HCT116 (cell line): ENCODE measurements around the gene EPGN. TPM values are rescaled to one million over a fixed set of nuclear protein-coding genes. Genes with fewer than 3 reads are reported as not detected.

Source experiments
- ATAC-seq: fragments of 200-7000 bp; cut with Tn5 transposase; 2 replicates; pipeline ENCODE4 v1.9.1; 2020; ENCODE audit warnings: mild to moderate bottlenecking, moderate library complexity
- BruUV-seq: library from RNA; stranded (reverse); fragments of 400-500 nt; replicated peaks from 2 replicates; lab custom pipeline; 2021; lab: Mats Ljungman, UMichigan
- CTCF ChIA-PET: fragments of 300-600 bp; sonication (Branson Sonifier 250); formaldehyde crosslinking; loops from one replicate; lab custom pipeline; 2021; ENCODE audit warnings: antibody characterized with exemption; lab: Charles Lee
- POLR2A ChIA-PET: fragments of 300-600, 350-600 bp; sonication (Branson Sonifier 250); formaldehyde crosslinking; loops from one replicate; lab custom pipeline; 2021; ENCODE audit warnings: antibody characterized with exemption; lab: Charles Lee
- RAD21 ChIA-PET, 2 experiments: fragments of 300-600 bp; sonication (Branson Sonifier 250); formaldehyde crosslinking; loops; one replicate each; lab custom pipeline; 2023; ENCODE audit warnings: low total read pairs in 2 of 2; ENCODE audit not compliant: uncharacterized antibody in 2 of 2, unreplicated experiment in 2 of 2, low non-redundant PET in 1 of 2; lab: Charles Lee
- DNase-seq: peaks from one replicate; pipeline ENCODE4 v3.0.0-alpha.2; 2010; ENCODE audit warnings: low read depth, low spot score
- H2AFZ ChIP-seq: fragments of 200-600 bp; shearing (Covaris generic), sonication (generic); 2 replicates; pipeline ENCODE4 v1.6.1; 2017; ENCODE audit warnings: low read depth, mixed run types, mixed read lengths, antibody characterized with exemption, low read length; ENCODE audit not compliant: poor library complexity, severe bottlenecking
- H3K27ac ChIP-seq: 2 replicates; pipeline ENCODE4 v1.5.1; 2012; ENCODE audit warnings: low read depth, low read length
- H3K27me3 ChIP-seq: fragments of 200-600 bp; sonication (generic); 2 replicates; pipeline ENCODE4 v1.6.1; 2016; ENCODE audit warnings: mixed run types, low read length, mixed read lengths; ENCODE audit not compliant: insufficient read depth
- H3K36me3 ChIP-seq, 2 experiments: fragments of 200-500 bp in 1 of 2; fragments of 200-600 bp in 1 of 2; sonication (Bioruptor generic) in 1 of 2; sonication (generic) in 1 of 2; 2 replicates each; pipeline versions ENCODE4 v1.5.1 to v1.6.1; 2014 to 2016; ENCODE audit warnings: low read length in 2 of 2, inconsistent platforms in 1 of 2, mixed read lengths in 1 of 2, mixed run types in 1 of 2; ENCODE audit not compliant: insufficient read depth in 2 of 2, control insufficient read depth in 1 of 2
- H3K4me1 ChIP-seq, 2 experiments: fragments of 200-600 bp in 1 of 2; sonication (generic) in 1 of 2; 2 replicates each; pipeline versions ENCODE4 v1.5.1 to v1.6.1; 2012 to 2017; ENCODE audit warnings: low read length in 2 of 2, inconsistent platforms in 1 of 2, mild to moderate bottlenecking in 1 of 2, mixed read lengths in 1 of 2, mixed run types in 1 of 2, moderate library complexity in 1 of 2; ENCODE audit not compliant: insufficient read depth in 2 of 2, control insufficient read depth in 1 of 2
- H3K4me2 ChIP-seq: fragments of 200-600 bp; sonication (generic); 2 replicates; pipeline ENCODE4 v1.6.1; 2017; ENCODE audit warnings: mixed run types, low read length, mixed read lengths
- H3K4me3 ChIP-seq, 2 experiments: fragments of 200-600 bp in 1 of 2; sonication (generic) in 1 of 2; replicated peaks in 1 of 2; 2 replicates each; pipeline ENCODE4 v1.5.1; 2011 to 2016; ENCODE audit warnings: low read length in 2 of 2, control low read depth in 1 of 2, low read depth in 1 of 2, mild to moderate bottlenecking in 1 of 2, mixed read lengths in 1 of 2, mixed run types in 1 of 2
- H3K79me2 ChIP-seq: fragments of 200-600 bp; sonication (generic); 2 replicates; pipeline ENCODE4 v1.6.1; 2017; ENCODE audit warnings: mild to moderate bottlenecking, mixed run types, low read length, moderate library complexity, mixed read lengths; ENCODE audit not compliant: insufficient read depth
- H3K9ac ChIP-seq: fragments of 200-600 bp; sonication (generic); 2 replicates; pipeline ENCODE4 v1.6.1; 2016; ENCODE audit warnings: low read length, mixed read lengths
- H3K9me2 ChIP-seq: fragments of 200-600 bp; sonication (generic), shearing (Covaris generic); 2 replicates; pipeline ENCODE4 v1.6.1; 2017; ENCODE audit warnings: mixed run types, mild to moderate bottlenecking, moderate library complexity; ENCODE audit not compliant: insufficient read depth
- H3K9me3 ChIP-seq, 2 experiments: fragments of 200-500 bp in 1 of 2; fragments of 200-600 bp in 1 of 2; sonication (Bioruptor generic) in 1 of 2; sonication (generic) in 1 of 2; 2 replicates each; pipeline ENCODE4 v1.6.1; 2014 to 2017; ENCODE audit warnings: low read length in 2 of 2, mixed read lengths in 2 of 2, inconsistent platforms in 1 of 2, low read depth in 1 of 2, mild to moderate bottlenecking in 1 of 2, mixed run types in 1 of 2, moderate library complexity in 1 of 2; ENCODE audit not compliant: control insufficient read depth in 1 of 2, insufficient read depth in 1 of 2
- H4K20me1 ChIP-seq: fragments of 200-600 bp; sonication (generic), shearing (Covaris generic); 2 replicates; pipeline ENCODE4 v1.6.1; 2017; ENCODE audit warnings: mixed run types, mild to moderate bottlenecking, moderate library complexity; ENCODE audit not compliant: insufficient read depth
- CBX3 ChIP-seq: IDR thresholded peaks from 2 replicates; pipeline ENCODE4 v1.6.1; 2012; ENCODE audit warnings: low read depth
- ELF1 ChIP-seq: IDR thresholded peaks from 2 replicates; pipeline ENCODE4 v1.6.1; 2012; ENCODE audit warnings: low read depth, borderline replicate concordance
- EZH2 ChIP-seq: fragments of 200-600 bp; sonication (generic); IDR thresholded peaks from 2 replicates; pipeline ENCODE4 v1.6.1; 2017; ENCODE audit warnings: antibody characterized with exemption, mixed run types
- RAD21 ChIP-seq: IDR thresholded peaks from 2 replicates; pipeline ENCODE4 v1.6.1; 2012; ENCODE audit warnings: low read depth, mild to moderate bottlenecking
- TCF7L2 ChIP-seq: IDR thresholded peaks from 2 replicates; pipeline ENCODE4 v1.7.0; 2011; ENCODE audit warnings: borderline replicate concordance, inconsistent platforms; ENCODE audit not compliant: insufficient read depth, insufficient read length; ENCODE audit errors: extremely low read depth
- YY1 ChIP-seq: IDR thresholded peaks from 2 replicates; pipeline ENCODE4 v1.6.1; 2011; ENCODE audit warnings: low read length, low read depth, moderate library complexity, mild to moderate bottlenecking; ENCODE audit not compliant: insufficient replicate concordance; ENCODE audit errors: extremely low read depth
- intact Hi-C: fragments of 100-400 bp; cut with micrococcal nuclease; formaldehyde crosslinking; loops from 2 replicates; pipeline ENCODE4 v1.10.0; 2022
- total RNA-seq: library from RNA; stranded (reverse); gene quantifications from one replicate; pipeline ENCODE4 v1.2.1, GENCODE V29; 2021; ENCODE audit not compliant: unreplicated experiment
- TF ChIP-seq, protein P1 (sequence below): IDR thresholded peaks from 2 replicates; pipeline ENCODE4 v1.6.1; 2011; ENCODE audit warnings: mild to moderate bottlenecking, low read length, moderate library complexity; ENCODE audit not compliant: insufficient replicate concordance; ENCODE audit errors: extremely low read depth
- TF ChIP-seq, protein P2 (sequence below), 3 experiments: fragments of 200-600 bp in 1 of 3; sonication (generic) in 1 of 3; IDR thresholded peaks in 2 of 3; conservative IDR thresholded peaks in 1 of 3; 2 replicates each; pipeline ENCODE4 v1.5.1; 2012 to 2017; ENCODE audit warnings: low read depth in 2 of 3, low read length in 2 of 3, antibody characterized with exemption in 1 of 3, borderline replicate concordance in 1 of 3, control low read depth in 1 of 3, mild to moderate bottlenecking in 1 of 3, mixed read lengths in 1 of 3, mixed run types in 1 of 3, moderate library complexity in 1 of 3; ENCODE audit not compliant: insufficient read depth in 1 of 3
- TF ChIP-seq, protein P3 (sequence below): IDR thresholded peaks from 2 replicates; pipeline ENCODE4 v1.6.1; 2012; ENCODE audit warnings: low read depth

EPGN gene
- total RNA-seq, 1 experiment from 2014 or later = 1.5 TPM

DNA sequence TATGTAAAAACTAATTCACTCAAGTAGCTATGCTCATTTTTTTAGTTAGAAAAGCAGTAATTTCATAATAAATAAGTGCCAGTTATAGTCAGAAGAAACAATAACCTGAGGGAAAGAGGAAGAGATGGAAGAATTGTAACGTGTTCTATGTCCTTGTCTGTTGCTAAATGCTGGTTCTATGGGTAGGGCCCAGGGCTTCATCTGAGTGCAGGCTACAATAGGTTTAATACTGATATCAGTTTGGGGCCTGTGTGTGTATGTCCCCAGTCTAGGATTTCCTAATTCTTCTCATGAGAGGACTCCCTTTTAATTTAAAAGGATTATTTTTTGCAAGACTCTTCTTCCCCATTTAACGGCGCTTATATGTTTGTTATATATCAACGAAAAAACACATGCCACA lies 53.4 kb downstream of the EPGN start (continued):
- TF ChIP-seq, protein P1, sequence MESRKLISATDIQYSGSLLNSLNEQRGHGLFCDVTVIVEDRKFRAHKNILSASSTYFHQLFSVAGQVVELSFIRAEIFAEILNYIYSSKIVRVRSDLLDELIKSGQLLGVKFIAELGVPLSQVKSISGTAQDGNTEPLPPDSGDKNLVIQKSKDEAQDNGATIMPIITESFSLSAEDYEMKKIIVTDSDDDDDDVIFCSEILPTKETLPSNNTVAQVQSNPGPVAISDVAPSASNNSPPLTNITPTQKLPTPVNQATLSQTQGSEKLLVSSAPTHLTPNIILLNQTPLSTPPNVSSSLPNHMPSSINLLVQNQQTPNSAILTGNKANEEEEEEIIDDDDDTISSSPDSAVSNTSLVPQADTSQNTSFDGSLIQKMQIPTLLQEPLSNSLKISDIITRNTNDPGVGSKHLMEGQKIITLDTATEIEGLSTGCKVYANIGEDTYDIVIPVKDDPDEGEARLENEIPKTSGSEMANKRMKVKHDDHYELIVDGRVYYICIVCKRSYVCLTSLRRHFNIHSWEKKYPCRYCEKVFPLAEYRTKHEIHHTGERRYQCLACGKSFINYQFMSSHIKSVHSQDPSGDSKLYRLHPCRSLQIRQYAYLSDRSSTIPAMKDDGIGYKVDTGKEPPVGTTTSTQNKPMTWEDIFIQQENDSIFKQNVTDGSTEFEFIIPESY = no peak
- TF ChIP-seq, protein P2, sequence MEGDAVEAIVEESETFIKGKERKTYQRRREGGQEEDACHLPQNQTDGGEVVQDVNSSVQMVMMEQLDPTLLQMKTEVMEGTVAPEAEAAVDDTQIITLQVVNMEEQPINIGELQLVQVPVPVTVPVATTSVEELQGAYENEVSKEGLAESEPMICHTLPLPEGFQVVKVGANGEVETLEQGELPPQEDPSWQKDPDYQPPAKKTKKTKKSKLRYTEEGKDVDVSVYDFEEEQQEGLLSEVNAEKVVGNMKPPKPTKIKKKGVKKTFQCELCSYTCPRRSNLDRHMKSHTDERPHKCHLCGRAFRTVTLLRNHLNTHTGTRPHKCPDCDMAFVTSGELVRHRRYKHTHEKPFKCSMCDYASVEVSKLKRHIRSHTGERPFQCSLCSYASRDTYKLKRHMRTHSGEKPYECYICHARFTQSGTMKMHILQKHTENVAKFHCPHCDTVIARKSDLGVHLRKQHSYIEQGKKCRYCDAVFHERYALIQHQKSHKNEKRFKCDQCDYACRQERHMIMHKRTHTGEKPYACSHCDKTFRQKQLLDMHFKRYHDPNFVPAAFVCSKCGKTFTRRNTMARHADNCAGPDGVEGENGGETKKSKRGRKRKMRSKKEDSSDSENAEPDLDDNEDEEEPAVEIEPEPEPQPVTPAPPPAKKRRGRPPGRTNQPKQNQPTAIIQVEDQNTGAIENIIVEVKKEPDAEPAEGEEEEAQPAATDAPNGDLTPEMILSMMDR (IDR thresholded peaks at IDR 0.05 in 2 of 3, conservative IDR thresholded peaks at IDR 0.05 in 1 of 3; ENCODE audit: borderline replicate concordance in 1 of 3, insufficient read depth in 1 of 3, low read depth in 2 of 3, low read length in 2 of 3) = no peak
- TF ChIP-seq ELF1 (no peak), TCF7L2 (no peak), CBX3 (no peak), EZH2 (no peak)

DNA sequence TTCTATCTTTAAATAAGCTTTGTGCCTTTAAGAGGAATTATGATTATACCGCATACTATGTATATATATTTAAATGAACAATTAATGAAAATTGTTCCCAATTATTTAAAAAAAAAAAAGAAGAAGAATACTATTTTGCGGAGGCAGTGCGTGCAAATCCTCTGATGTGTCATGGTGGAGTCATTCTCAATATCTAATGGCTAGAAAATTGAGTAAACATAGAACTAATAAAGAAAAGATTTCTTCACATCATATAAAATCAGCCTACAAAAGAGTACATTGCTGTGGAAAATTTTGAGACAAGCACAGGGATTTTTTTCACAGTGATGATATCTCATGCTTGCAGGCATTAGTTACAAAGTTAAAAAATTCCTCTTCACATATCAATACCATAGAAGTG lies 54.1 kb downstream of the EPGN start:
- peaks cover 43 to 84% of the 10 kb centered on the region in 2 experiments for H3K4me1 ChIP-seq
- no peaks in the 10 kb centered on the region for H3K27me3 ChIP-seq
- peak overlapping the region in 1 of 2 experiments; percentile 53; a peak in 2 of 4 replicates for H3K4me3 ChIP-seq
- H3K36me3 ChIP-seq = peaks cover 4 to 19% of the 10 kb centered on the region in 2 experiments; a peak in 2 of 4 replicates
- ChIA-PET CTCF (no interaction called here), RAD21 (no interaction called here), POLR2A (interaction anchor here (0.7 to 3.7 kb wide), 5 partner anchors 12 to 1267 kb away, joined by 3 to 28 read pairs (median 5); no protein-coding TSS in a partner anchor)
- TF ChIP-seq RAD21 = no peak
- TF ChIP-seq, protein P3, sequence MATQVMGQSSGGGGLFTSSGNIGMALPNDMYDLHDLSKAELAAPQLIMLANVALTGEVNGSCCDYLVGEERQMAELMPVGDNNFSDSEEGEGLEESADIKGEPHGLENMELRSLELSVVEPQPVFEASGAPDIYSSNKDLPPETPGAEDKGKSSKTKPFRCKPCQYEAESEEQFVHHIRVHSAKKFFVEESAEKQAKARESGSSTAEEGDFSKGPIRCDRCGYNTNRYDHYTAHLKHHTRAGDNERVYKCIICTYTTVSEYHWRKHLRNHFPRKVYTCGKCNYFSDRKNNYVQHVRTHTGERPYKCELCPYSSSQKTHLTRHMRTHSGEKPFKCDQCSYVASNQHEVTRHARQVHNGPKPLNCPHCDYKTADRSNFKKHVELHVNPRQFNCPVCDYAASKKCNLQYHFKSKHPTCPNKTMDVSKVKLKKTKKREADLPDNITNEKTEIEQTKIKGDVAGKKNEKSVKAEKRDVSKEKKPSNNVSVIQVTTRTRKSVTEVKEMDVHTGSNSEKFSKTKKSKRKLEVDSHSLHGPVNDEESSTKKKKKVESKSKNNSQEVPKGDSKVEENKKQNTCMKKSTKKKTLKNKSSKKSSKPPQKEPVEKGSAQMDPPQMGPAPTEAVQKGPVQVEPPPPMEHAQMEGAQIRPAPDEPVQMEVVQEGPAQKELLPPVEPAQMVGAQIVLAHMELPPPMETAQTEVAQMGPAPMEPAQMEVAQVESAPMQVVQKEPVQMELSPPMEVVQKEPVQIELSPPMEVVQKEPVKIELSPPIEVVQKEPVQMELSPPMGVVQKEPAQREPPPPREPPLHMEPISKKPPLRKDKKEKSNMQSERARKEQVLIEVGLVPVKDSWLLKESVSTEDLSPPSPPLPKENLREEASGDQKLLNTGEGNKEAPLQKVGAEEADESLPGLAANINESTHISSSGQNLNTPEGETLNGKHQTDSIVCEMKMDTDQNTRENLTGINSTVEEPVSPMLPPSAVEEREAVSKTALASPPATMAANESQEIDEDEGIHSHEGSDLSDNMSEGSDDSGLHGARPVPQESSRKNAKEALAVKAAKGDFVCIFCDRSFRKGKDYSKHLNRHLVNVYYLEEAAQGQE = no peak
- peak; percentile 61 for TF ChIP-seq YY1
- peak overlapping the region; percentile 94 for H3K9ac ChIP-seq
- peaks cover 80% of the 10 kb centered on the region for H3K79me2 ChIP-seq
- DNase-seq (no peak), ATAC-seq (no peak)
- peak overlapping the region; percentile 94 for H3K27ac ChIP-seq
- H3K9me3 ChIP-seq = no peaks in the 10 kb centered on the region
- H3K9me2 ChIP-seq = no peaks in the 10 kb centered on the region
- H4K20me1 ChIP-seq = 0 out of 2 replicates have a peak, but pooled peaks cover under 1% of the 10 kb centered on the region
- no TSS peak for BruUV-seq
- no peak overlapping the region for H2AFZ ChIP-seq
- H3K4me2 ChIP-seq = peak overlapping the region; percentile 84
- intact Hi-C loops = no loop called here
